ENCODE results near the gene ADI1.
"Not testable (repeated sequence)": the region's sequence is repeated elsewhere in the genome, so short reads cannot be mapped to it uniquely, and the experiment has no call there.

The ADI1 gene

DNA sequence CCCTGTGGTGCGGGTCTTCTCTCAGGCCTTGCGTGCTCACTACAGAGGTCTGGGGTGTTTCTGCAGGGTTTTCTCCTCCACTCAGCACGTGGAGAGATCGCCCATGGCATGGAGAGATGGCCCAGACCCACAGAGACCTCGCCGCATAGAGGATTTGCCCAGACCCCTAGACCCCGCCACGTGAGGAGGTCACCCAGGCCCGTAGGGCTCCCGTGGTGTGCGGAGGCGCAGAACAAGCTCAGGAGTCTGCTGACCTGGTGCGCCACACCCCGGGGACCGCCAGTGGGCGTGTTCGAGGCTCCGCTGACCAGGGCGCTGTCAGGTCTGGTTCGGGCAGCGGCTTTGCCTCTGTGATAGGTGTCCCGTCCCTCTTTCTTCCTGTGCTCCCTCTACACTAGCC, 64.5 kb downstream of the ADI1 start:
- peaks cover 14% of the 10 kb centered on the region for H3K36me3 ChIP-seq (ENCODE audit: control insufficient read depth, insufficient read depth, low read length)
- TF ChIP-seq, protein P1, sequence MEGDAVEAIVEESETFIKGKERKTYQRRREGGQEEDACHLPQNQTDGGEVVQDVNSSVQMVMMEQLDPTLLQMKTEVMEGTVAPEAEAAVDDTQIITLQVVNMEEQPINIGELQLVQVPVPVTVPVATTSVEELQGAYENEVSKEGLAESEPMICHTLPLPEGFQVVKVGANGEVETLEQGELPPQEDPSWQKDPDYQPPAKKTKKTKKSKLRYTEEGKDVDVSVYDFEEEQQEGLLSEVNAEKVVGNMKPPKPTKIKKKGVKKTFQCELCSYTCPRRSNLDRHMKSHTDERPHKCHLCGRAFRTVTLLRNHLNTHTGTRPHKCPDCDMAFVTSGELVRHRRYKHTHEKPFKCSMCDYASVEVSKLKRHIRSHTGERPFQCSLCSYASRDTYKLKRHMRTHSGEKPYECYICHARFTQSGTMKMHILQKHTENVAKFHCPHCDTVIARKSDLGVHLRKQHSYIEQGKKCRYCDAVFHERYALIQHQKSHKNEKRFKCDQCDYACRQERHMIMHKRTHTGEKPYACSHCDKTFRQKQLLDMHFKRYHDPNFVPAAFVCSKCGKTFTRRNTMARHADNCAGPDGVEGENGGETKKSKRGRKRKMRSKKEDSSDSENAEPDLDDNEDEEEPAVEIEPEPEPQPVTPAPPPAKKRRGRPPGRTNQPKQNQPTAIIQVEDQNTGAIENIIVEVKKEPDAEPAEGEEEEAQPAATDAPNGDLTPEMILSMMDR (IDR thresholded peaks at IDR 0.05; ENCODE audit: insufficient read depth, low read length, poor library complexity, severe bottlenecking): no peak
- no peak overlapping the region for H3K4me3 ChIP-seq (replicated peaks; ENCODE audit: low read depth, low read length)
- H3K27me3 ChIP-seq (replicated peaks; ENCODE audit: control insufficient read depth, insufficient read depth, low read length): no peaks in the 10 kb centered on the region
- DNase-seq (ENCODE audit: extremely low read depth, insufficient read length): no peak

DNA sequence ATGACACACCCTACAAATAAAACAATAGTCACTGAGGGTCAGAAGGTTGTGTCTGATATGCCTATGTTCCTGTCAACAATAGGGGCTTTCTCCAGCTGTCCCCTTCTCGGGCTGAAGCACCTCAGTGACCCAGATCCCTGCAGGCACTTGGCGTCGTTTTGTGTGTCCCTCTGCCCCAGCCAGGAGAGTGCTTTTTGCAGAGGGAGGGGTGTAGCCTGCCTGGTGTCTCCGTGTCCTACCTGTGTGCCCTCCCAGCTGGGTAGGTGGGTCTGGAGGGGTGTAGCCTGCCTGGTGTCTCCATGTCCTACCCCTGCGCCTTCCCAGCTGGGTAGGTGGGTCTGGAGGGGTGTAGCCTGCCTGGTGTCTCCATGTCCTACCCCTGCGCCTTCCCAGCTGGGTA, 65.3 kb downstream of the ADI1 start:
- H3K4me3 ChIP-seq (replicated peaks; ENCODE audit: low read depth, low read length); H3K27me3 ChIP-seq (replicated peaks; ENCODE audit: control insufficient read depth, insufficient read depth, low read length); DNase-seq (ENCODE audit: extremely low read depth, insufficient read length): not testable (repeated sequence)
- peaks cover 15% of the 10 kb centered on the region for H3K36me3 ChIP-seq (ENCODE audit: control insufficient read depth, insufficient read depth, low read length)

DNA sequence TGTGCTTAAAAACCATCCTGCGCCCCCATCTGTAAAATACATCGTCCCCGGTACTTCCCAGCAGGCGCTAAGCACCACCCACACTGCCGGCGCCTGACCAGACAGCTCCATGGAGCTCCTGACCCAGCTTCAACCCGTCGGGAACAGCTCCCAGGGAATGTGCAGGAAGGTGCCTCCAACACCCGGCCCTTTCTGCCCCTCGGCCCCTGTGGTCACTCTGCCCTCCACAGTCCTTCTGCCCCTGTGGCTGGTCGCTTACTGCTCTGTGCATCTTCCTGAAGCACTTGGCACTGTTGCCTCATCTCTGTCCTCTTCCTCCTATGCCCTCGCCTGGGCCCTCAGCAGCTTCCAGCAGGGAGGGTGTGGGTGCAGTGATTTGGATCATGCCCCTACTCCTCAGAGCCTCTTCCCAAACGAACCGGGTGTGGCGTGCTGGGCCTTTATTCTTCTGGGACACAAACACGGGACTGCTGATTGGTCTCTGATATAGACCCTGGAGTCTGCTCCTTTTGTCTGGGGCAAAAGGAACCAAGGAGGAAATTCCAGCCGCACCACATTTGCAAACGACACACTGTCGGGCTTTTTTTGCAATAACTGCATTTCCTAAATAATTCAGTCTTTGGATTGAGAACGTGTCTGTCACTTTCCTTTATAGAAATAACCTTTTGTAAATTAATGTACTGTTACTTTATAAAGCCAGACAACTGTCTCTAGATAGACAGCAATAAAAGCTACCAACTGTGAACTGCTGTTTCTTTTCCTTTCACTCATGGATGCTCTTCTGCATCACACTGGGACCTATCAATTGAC, 65.9 kb downstream of the ADI1 start:
- no peak for DNase-seq (ENCODE audit: extremely low read depth, insufficient read length)
- Histone ChIP-seq H3K36me3 (ENCODE audit: control insufficient read depth, insufficient read depth, low read length) (peaks cover 15% of the 10 kb centered on the region), H3K27me3 (replicated peaks; ENCODE audit: control insufficient read depth, insufficient read depth, low read length) (no peaks in the 10 kb centered on the region), H3K4me3 (replicated peaks; ENCODE audit: low read depth, low read length) (no peak overlapping the region)
- TF ChIP-seq, protein P1 (IDR thresholded peaks at IDR 0.05; ENCODE audit: insufficient read depth, low read length, poor library complexity, severe bottlenecking): no peak

DNA sequence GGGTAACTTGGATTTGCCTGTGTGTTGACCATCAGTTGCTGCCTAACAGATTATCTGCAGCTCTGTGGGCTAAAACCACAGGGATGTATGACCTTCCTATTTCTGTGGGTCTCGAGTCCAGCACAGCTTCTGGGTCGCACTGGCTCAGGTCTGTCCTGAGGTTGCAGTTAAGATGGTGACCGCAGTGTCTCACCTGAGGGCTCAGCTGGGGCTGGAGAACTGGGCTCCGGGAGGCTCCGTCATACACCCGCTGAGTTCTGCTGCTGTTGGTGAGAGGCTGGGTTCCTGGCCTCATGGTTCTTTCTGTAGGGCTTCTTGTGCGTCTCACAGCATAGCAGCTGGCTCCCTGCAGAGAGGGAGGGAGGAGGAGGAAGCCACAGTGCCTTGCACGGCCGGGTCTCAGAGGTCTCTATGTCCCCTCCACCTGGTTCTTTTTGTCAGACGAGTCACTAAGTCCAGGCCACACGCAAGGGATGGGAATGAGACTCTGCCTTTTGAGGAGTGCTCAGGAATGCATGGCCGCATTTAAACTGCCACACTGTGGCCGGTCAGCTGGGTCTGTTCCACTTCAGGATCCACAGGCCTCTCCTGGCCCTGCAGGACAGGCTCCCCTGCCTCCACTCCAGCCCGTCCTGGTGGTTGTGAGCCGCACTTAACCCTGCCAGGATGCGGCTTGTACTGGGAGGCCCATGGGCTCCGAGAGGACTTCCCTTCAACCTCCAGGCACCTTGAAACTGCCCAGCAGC, 67.2 kb downstream of the ADI1 start:
- H3K36me3 ChIP-seq (ENCODE audit: control insufficient read depth, insufficient read depth, low read length): peaks cover 16% of the 10 kb centered on the region
- no peak overlapping the region for H3K4me3 ChIP-seq (replicated peaks; ENCODE audit: low read depth, low read length)
- H3K27me3 ChIP-seq (replicated peaks; ENCODE audit: control insufficient read depth, insufficient read depth, low read length): no peaks in the 10 kb centered on the region
- TF ChIP-seq, protein P1 (IDR thresholded peaks at IDR 0.05; ENCODE audit: insufficient read depth, low read length, poor library complexity, severe bottlenecking): no peak
- DNase-seq (ENCODE audit: extremely low read depth, insufficient read length): no peak

DNA sequence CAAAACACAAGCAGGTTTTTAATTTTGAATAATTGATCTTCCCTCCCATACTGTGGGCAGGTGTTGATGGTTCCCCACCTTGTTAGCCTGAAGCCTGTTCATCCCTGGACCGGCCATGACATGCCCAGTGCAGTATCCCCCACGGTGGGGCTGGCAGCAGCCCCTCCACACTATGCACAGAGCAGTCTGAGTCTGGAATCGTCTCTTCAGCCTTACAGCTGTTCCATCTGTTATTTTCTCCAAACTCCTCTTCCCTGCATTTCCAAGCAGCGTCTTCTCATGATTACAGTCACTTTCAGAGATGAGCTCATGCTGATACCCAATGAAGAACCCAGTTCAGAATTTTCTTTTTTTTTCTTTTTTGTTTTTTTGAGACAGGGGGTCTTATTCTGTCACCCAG, 68.2 kb downstream of the ADI1 start:
- no peak overlapping the region for H3K4me3 ChIP-seq (replicated peaks; ENCODE audit: low read depth, low read length)
- no peaks in the 10 kb centered on the region for H3K27me3 ChIP-seq (replicated peaks; ENCODE audit: control insufficient read depth, insufficient read depth, low read length)
- DNase-seq (ENCODE audit: extremely low read depth, insufficient read length): no peak
- H3K36me3 ChIP-seq (ENCODE audit: control insufficient read depth, insufficient read depth, low read length): peaks cover 20% of the 10 kb centered on the region
- TF ChIP-seq, protein P1 (IDR thresholded peaks at IDR 0.05; ENCODE audit: insufficient read depth, low read length, poor library complexity, severe bottlenecking): no peak

DNA sequence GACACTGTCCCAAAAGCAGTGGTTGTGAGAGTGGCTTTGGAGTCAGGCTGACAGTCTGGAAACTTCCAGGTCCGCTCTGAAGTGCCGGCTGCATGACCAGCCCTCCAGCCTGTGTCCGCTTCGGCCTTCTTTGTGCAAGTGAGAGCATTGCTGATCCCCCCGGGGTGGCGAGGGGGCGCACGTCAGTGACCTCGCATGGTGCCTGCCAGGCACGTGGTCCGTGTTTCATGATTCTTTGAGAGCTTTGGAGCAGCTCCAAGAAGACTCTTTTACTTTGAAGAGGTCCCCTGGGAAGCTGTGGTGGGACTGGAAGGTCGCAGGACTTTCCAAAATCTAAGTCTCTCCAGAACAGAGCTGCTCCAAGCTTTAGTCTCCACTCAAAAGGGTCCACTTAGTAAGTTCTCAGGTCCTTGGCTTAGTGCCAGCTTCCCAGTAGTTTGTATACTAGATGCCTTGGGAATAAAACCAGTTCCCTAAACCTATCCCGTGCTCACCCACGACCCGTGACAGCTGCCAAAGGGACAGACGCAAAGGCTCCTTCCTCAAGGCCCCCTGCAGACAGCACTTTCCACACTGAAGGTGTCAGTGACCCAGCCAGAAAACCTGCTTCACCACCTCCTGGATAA, 68.8 kb downstream of the ADI1 start:
- Histone ChIP-seq H3K36me3 (ENCODE audit: control insufficient read depth, insufficient read depth, low read length) (peaks cover 25% of the 10 kb centered on the region), H3K27me3 (replicated peaks; ENCODE audit: control insufficient read depth, insufficient read depth, low read length) (no peaks in the 10 kb centered on the region), H3K4me3 (replicated peaks; ENCODE audit: low read depth, low read length) (no peak overlapping the region)
- TF ChIP-seq, protein P1 (IDR thresholded peaks at IDR 0.05; ENCODE audit: insufficient read depth, low read length, poor library complexity, severe bottlenecking): no peak
- no peak for DNase-seq (ENCODE audit: extremely low read depth, insufficient read length)
